Osteocyte (in vitro differentiated cells): Measurements from ENCODE around the gene IFI27L2. TPM values are rescaled to one million over a fixed set of nuclear protein-coding genes. Genes with fewer than 3 reads are reported as not detected.

ENCODE experiments used
- DNase-seq: peaks from one replicate; pipeline ENCODE4 v3.0.0; 2021; ENCODE audit warnings: mixed read lengths; ENCODE audit not compliant: unreplicated experiment; ENCODE audit errors: extremely low spot score
- H3K27ac Mint-ChIP-seq: one replicate; pipeline ENCODE4 v1.8.0; 2021; ENCODE audit warnings: mild to moderate bottlenecking, mixed read lengths; ENCODE audit not compliant: unreplicated experiment
- H3K27me3 Mint-ChIP-seq: one replicate; pipeline ENCODE4 v1.8.0; 2021; ENCODE audit warnings: mixed read lengths; ENCODE audit not compliant: unreplicated experiment
- H3K36me3 Mint-ChIP-seq: one replicate; pipeline ENCODE4 v1.8.0; 2021; ENCODE audit warnings: mixed read lengths; ENCODE audit not compliant: unreplicated experiment
- H3K4me1 Mint-ChIP-seq: one replicate; pipeline ENCODE4 v1.8.0; 2021; ENCODE audit warnings: mixed read lengths; ENCODE audit not compliant: unreplicated experiment
- H3K4me3 Mint-ChIP-seq: one replicate; pipeline ENCODE4 v1.8.0; 2021; ENCODE audit warnings: mild to moderate bottlenecking, moderate library complexity, mixed read lengths; ENCODE audit not compliant: unreplicated experiment
- H3K9me3 Mint-ChIP-seq: one replicate; pipeline ENCODE4 v1.8.0; 2021; ENCODE audit warnings: mixed read lengths; ENCODE audit not compliant: unreplicated experiment
- CTCF ChIP-seq: fragments of 200-600 bp; sonication (generic); IDR thresholded peaks from 2 replicates; pipeline ENCODE4 v1.5.0; 2021; ENCODE audit warnings: antibody characterized with exemption, mild to moderate bottlenecking, moderate library complexity
- total RNA-seq: library from RNA; stranded (reverse); gene quantifications from 2 replicates; pipeline ENCODE4 v1.2.1, GENCODE V29; 2021

The IFI27L2 gene
- total RNA-seq, 1 donor from 2014 or later = 44.7 TPM

DNA sequence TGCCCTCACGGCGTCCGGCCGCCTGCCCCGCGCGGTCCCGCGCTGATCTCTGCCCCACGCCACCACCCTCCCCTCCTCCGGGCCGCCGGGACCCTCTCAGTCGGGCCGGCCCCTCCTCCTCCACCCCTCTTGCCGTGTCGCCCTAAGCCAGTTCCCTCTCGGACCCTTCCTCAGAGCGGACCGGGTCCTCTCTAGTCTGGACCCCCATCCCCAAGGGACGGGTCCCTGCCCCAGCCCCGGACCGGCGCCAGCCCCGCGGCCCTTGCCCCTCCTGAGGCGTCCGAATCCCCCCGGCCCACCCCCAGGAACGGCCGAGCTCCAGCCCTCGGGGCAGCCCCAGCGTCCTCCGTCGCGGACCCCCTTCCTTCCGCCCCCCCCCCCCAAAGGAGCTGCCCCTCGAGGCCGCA, 45.2 kb upstream of the IFI27L2 start:
- Mint-ChIP-seq H3K9me3 (no peaks in the 10 kb centered on the region), H3K27ac (no peak overlapping the region), H3K36me3 (no peaks in the 10 kb centered on the region), H3K4me1 (peaks cover 12% of the 10 kb centered on the region), H3K4me3 (no peak overlapping the region), H3K27me3 (peaks cover 75% of the 10 kb centered on the region)
- no peak for TF ChIP-seq CTCF
- DNase-seq = no peak

DNA sequence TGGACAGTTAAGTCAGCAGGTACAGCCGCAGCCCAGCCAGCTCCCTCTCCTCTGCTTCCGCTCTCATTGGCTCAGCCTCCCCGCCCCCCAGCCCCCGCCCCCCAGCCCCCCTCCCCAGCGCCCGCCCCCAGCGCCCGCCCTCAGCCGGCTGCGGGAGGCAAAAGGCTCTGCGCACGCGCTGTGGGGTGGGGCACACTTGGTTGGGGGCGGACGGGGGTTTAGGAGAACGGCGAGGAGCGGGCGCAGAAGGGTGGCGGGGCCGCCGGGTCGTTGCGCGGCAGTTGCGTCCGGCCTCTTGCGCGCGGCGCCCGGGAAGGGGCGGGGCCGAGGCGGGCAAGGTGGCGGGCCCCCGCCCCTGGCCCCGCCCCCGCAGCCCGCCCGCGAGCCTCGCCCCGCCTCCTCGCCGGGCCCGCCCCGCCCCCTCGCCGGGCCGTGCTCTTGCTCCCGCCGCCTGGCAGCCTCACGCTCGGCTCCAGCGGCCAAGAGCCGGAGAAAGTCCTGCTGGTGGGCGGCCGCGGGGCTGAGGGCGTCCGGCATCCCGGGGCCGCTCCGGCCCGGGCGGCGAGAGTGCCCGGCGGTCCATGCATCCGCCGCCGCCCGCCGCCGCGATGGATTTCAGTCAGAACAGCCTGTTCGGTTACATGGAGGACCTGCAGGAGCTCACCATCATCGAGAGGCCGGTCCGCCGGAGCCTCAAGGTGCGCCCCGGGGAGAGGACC, 44.6 kb upstream of the IFI27L2 start, which contains the start of gene PPP4R4:
TSS of gene PPP4R4 (plus strand) at position 438 of the 719 bp plus-strand sequence. CDS start at position 582, 144 bp downstream.
- no peak for TF ChIP-seq CTCF
- Mint-ChIP-seq H3K4me3 (peak within 1 kb of the TSS; percentile 68), H3K36me3 (no peaks in the 10 kb centered on the region), H3K27me3 (peaks cover 69% of the 10 kb centered on the region), H3K4me1 (peaks cover 12% of the 10 kb centered on the region), H3K27ac (no peak within 1 kb of the TSS), H3K9me3 (no peaks in the 10 kb centered on the region)
- DNase-seq = peak; percentile 92

DNA sequence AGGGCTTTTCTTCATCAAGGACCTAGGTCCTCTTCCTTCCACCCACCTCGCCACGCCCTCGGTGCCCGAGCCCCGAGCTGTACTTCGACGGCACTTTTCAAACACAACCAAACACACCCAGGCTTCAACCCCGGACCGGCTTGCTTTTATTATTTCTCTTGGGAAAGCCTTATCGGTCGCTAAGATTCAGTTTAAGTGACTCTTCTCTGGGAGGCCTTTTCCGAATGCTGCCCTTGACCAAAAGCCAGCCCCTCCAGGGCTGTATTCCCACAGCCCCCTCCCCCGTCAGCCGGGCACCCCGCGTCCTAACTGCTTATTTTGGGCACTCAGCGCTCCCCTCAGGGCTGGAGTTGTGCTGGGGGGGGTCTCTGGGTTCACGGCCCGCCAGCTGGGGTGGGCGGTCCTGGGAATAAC, 44.1 kb upstream of the IFI27L2 start:
- H3K27me3 Mint-ChIP-seq = peaks cover 64% of the 10 kb centered on the region
- TF ChIP-seq CTCF = no peak
- H3K4me3 Mint-ChIP-seq = peak overlapping the region; percentile 68
- H3K27ac Mint-ChIP-seq = no peak overlapping the region
- no peaks in the 10 kb centered on the region for H3K9me3 Mint-ChIP-seq
- H3K36me3 Mint-ChIP-seq = no peaks in the 10 kb centered on the region
- peaks cover 12% of the 10 kb centered on the region for H3K4me1 Mint-ChIP-seq
- DNase-seq = no peak

DNA sequence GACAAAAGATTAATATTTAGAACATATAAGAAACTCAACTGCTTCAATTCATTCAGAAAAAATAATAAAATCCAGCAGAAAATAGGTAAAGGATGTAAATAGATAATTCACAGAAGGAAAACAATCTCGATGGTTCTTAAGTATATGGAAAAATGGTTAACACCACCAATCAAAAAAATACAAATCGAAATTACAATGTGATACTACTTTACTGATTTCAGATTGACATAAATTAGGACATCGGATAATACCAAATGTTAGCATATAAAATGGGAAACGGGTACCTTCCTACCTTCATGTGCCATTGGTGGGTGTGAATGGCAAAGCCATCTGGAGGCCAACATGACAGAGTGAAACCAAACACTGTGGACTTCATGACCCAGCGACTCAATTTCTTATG, 43.1 kb upstream of the IFI27L2 start:
- Mint-ChIP-seq H3K27me3 (peaks cover 55% of the 10 kb centered on the region), H3K36me3 (no peaks in the 10 kb centered on the region), H3K9me3 (no peaks in the 10 kb centered on the region), H3K4me1 (peaks cover 12% of the 10 kb centered on the region), H3K27ac (no peak overlapping the region), H3K4me3 (no peak overlapping the region)
- no peak for TF ChIP-seq CTCF
- DNase-seq = no peak

DNA sequence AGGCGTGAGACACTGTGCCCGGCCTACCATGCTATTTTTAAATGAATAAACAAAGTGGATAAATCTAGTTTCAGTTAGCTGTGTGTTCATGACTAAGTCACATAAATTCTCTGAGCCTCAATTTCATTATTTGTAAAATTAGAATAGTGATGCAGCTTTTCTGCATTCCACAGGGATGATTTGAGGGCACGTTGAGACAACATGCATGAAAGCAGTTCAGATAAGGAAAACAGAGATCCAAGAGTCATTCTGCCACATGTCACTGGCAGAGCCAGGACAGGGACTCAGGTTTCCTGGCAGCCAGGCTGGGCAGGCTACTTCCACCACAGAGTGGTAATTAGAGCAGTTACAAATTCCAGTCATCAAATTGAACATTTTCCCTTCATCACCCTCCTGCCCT, 41.8 kb upstream of the IFI27L2 start:
- peaks cover 51% of the 10 kb centered on the region for H3K27me3 Mint-ChIP-seq

More for the DNA sequence above, 41.8 kb upstream of the IFI27L2 start:
- Mint-ChIP-seq H3K4me1 (peaks cover 12% of the 10 kb centered on the region), H3K4me3 (no peak overlapping the region), H3K9me3 (no peaks in the 10 kb centered on the region), H3K27ac (no peak overlapping the region), H3K36me3 (no peaks in the 10 kb centered on the region)
- DNase-seq = no peak
- no peak for TF ChIP-seq CTCF
